Vagina (tissue), 2 donors: Measurements from ENCODE around the gene ASPG.

Experiments
- POLR2A ChIP-seq, 2 donors: fragments of 450-650 bp; IDR thresholded peaks; one replicate each; pipeline ENCODE4 v1.6.1; 2017; ENCODE audit warnings: antibody characterized with exemption in 2 of 2, mild to moderate bottlenecking in 2 of 2, moderate library complexity in 2 of 2
- TF ChIP-seq, protein P1 (sequence below), 3 experiments: fragments of 450-650 bp in 2 of 3; fragments of 200-600 bp in 1 of 3; sonication (generic) in 1 of 3; IDR thresholded peaks; one replicate each; pipeline ENCODE4 v1.5.1; 2017 to 2019; ENCODE audit warnings: antibody characterized with exemption in 3 of 3, mild to moderate bottlenecking in 2 of 3, moderate library complexity in 2 of 3

GRCh38 chr14:104064003-104064402 lies 21.5 kb upstream of the ASPG start:
- TF ChIP-seq, protein P1, sequence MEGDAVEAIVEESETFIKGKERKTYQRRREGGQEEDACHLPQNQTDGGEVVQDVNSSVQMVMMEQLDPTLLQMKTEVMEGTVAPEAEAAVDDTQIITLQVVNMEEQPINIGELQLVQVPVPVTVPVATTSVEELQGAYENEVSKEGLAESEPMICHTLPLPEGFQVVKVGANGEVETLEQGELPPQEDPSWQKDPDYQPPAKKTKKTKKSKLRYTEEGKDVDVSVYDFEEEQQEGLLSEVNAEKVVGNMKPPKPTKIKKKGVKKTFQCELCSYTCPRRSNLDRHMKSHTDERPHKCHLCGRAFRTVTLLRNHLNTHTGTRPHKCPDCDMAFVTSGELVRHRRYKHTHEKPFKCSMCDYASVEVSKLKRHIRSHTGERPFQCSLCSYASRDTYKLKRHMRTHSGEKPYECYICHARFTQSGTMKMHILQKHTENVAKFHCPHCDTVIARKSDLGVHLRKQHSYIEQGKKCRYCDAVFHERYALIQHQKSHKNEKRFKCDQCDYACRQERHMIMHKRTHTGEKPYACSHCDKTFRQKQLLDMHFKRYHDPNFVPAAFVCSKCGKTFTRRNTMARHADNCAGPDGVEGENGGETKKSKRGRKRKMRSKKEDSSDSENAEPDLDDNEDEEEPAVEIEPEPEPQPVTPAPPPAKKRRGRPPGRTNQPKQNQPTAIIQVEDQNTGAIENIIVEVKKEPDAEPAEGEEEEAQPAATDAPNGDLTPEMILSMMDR (IDR thresholded peaks at IDR 0.05) = no peak
- no peak for TF ChIP-seq POLR2A (IDR thresholded peaks at IDR 0.05)
